HepG2 (cell line): ENCODE data around the gene INO80C. TPM values are rescaled to one million over a fixed set of nuclear protein-coding genes. Genes with fewer than 3 reads are reported as not detected.

Source experiments
- CHD2 ChIP-seq: IDR thresholded peaks from 2 replicates; pipeline ENCODE4 v1.6.1; 2011; ENCODE audit warnings: low read depth, low read length, improper control_type of control experiment
- ELF1 ChIP-seq: sonication (generic); formaldehyde crosslinking; IDR thresholded peaks from 2 replicates; pipeline ENCODE4 v1.4.0; 2020; ENCODE audit warnings: missing genetic modification reagents
- IRF2 ChIP-seq: IDR thresholded peaks from 2 replicates; pipeline ENCODE4 v1.6.1; 2018; ENCODE audit warnings: missing genetic modification reagents, missing compliant biosample characterization
- KAT7 ChIP-seq: IDR thresholded peaks from 2 replicates; pipeline ENCODE4 v1.6.1; 2018; ENCODE audit warnings: borderline replicate concordance, missing compliant biosample characterization
- LCORL ChIP-seq, 2 experiments: fragments of 450-650 bp in 1 of 2; sonication (generic) in 1 of 2; formaldehyde crosslinking in 1 of 2; IDR thresholded peaks; 2 replicates each; pipeline versions ENCODE4 v1.5.0 to v1.6.1; 2017 to 2020; ENCODE audit warnings: antibody characterized with exemption in 1 of 2, missing genetic modification reagents in 1 of 2
- RFXAP ChIP-seq: sonication (generic); formaldehyde crosslinking; IDR thresholded peaks from 2 replicates; pipeline ENCODE4 v1.4.0; 2020; ENCODE audit warnings: missing genetic modification reagents, borderline replicate concordance
- SPEN ChIP-seq: sonication (generic); formaldehyde crosslinking; IDR thresholded peaks from 2 replicates; pipeline ENCODE4 v1.5.1; 2020; ENCODE audit warnings: low read depth, mild to moderate bottlenecking, missing genetic modification reagents
- SRSF1 ChIP-seq: fragments of 200-400 bp; formaldehyde crosslinking; optimal IDR thresholded peaks from 2 replicates; pipeline ENCODE3; 2017; ENCODE audit warnings: mild to moderate bottlenecking, low read depth, low read length, moderate library complexity
- ZNF225 ChIP-seq: sonication (generic); formaldehyde crosslinking; IDR thresholded peaks from 2 replicates; pipeline ENCODE4 v1.4.0; 2020; ENCODE audit warnings: mild to moderate bottlenecking, missing genetic modification reagents
- ZNF282 ChIP-seq: fragments of 450-650 bp; IDR thresholded peaks from 2 replicates; pipeline ENCODE4 v1.6.1; 2018; ENCODE audit not compliant: partially characterized antibody
- ZNF34 ChIP-seq: sonication (generic); formaldehyde crosslinking; IDR thresholded peaks from 2 replicates; pipeline ENCODE4 v1.4.0; 2020; ENCODE audit warnings: mild to moderate bottlenecking, missing genetic modification reagents, borderline replicate concordance
- ZNF510 ChIP-seq: sonication (generic); formaldehyde crosslinking; IDR thresholded peaks from 2 replicates; pipeline ENCODE4 v1.4.0; 2020; ENCODE audit warnings: low read depth, mild to moderate bottlenecking, missing genetic modification reagents
- ZNF883 ChIP-seq: sonication (generic); formaldehyde crosslinking; IDR thresholded peaks from 2 replicates; pipeline ENCODE4 v1.5.1; 2020; ENCODE audit warnings: mild to moderate bottlenecking, missing genetic modification reagents; ENCODE audit errors: not compliant biosample characterization
- polyA plus RNA-seq, 8 experiments: library from polyadenylated mRNA; depleted of rRNA in 3 of 8; stranded (reverse) in 7 of 8; unstranded in 1 of 8; fragments of >200 nt; fragmentation: Illumina TruSeq in 4 of 8; extraction: Trizol in 4 of 8; gene quantifications; 2 replicates each; pipeline versions ENCODE4 v1.2.1 to v1.2.3, GENCODE V29; 2011 to 2016; ENCODE audit warnings: low read depth in 4 of 8, missing spikeins in 1 of 8, mixed read lengths in 1 of 8; ENCODE audit not compliant: insufficient read depth in 1 of 8
- total RNA-seq, 5 experiments: library from RNA; depleted of rRNA; stranded (reverse); fragments of >200 nt; fragmentation: Illumina TruSeq; extraction: Trizol; gene quantifications; 2 replicates each; pipeline ENCODE4 v1.2.3, GENCODE V29; 2016; ENCODE audit warnings: low read depth in 1 of 5
- TF ChIP-seq, protein P1 (sequence below): IDR thresholded peaks from 2 replicates; pipeline ENCODE4 v1.6.1; 2016; ENCODE audit warnings: missing compliant biosample characterization, missing genetic modification reagents, borderline replicate concordance
- TF ChIP-seq, protein P2 (sequence below): IDR thresholded peaks from 2 replicates; pipeline ENCODE4 v1.6.1; 2016; ENCODE audit warnings: low read depth, borderline replicate concordance
- TF ChIP-seq, protein P3 (sequence below): sonication (generic); formaldehyde crosslinking; IDR thresholded peaks from 2 replicates; pipeline ENCODE4 v1.5.0; 2020; ENCODE audit warnings: mild to moderate bottlenecking, missing genetic modification reagents
- TF ChIP-seq, protein P4 (sequence below): sonication (generic); formaldehyde crosslinking; IDR thresholded peaks from 2 replicates; pipeline ENCODE4 v1.8.0; 2022; ENCODE audit warnings: mild to moderate bottlenecking, missing genetic modification reagents
- TF ChIP-seq, protein P5 (sequence below): sonication (generic); formaldehyde crosslinking; IDR thresholded peaks from 2 replicates; pipeline ENCODE4 v1.4.0; 2020; ENCODE audit warnings: mild to moderate bottlenecking, missing genetic modification reagents

The INO80C gene
- total and polyA plus RNA-seq, 2 of the 13 experiments (the other 11 are each of a cell fraction or from before 2014, with no cell fraction given): 8.2 to 15.4 TPM

DNA sequence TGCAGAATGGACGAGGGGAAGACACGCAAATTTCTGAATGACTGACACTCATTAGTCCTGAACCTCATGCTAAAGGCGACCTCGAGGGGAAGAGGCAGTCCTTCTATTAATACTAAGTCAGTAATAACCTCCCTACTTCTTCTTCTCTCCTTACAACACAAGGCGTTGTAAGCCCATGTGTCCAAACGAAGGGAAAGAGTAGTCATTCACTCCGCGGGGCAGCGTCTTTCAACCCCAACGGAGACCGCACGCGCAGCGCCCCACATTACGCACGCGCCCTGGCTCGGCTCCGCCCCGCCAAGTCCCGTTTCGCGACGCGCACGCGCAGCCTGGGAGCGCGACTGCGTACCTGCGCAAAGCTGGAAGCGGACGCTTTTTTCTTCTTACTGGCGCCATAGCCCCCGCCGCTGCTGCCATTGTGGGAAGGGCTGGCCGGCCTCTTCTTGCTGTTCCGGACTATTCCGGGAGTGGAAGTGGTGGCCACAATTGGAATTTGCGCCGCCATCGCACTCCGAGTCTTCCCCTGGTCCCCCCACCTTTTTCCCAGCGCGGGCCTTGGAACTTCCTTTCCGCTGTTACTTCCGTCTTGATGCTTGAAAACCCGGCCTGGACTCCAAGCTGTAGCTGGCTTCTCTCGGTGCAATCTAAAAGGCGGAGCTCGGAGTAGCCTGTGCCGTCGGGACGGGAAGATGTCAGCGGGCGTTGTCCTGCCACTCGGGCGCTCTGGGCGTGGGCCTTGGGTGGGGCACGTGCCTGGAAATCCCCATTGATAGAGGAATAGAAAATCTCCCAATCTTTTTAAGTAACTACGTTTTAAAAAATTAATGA is at the start of gene INO80C (continued):
- TF ChIP-seq, protein P1, sequence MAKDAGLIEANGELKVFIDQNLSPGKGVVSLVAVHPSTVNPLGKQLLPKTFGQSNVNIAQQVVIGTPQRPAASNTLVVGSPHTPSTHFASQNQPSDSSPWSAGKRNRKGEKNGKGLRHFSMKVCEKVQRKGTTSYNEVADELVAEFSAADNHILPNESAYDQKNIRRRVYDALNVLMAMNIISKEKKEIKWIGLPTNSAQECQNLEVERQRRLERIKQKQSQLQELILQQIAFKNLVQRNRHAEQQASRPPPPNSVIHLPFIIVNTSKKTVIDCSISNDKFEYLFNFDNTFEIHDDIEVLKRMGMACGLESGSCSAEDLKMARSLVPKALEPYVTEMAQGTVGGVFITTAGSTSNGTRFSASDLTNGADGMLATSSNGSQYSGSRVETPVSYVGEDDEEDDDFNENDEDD: no peak; the same call in 1 of the 2 replicates
- no peak for TF ChIP-seq KAT7 (CRISPR knock-in tag)
- no peak for TF ChIP-seq SRSF1
- TF ChIP-seq, protein P2, sequence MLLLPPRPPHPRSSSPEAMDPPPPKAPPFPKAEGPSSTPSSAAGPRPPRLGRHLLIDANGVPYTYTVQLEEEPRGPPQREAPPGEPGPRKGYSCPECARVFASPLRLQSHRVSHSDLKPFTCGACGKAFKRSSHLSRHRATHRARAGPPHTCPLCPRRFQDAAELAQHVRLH (CRISPR knock-in tag): peak; percentile 93; the same call in 1 of the 2 replicates
- no peak for TF ChIP-seq ZNF34
- TF ChIP-seq ELF1 (CRISPR knock-in tag): peak; percentile 99
- peak; percentile 58 for TF ChIP-seq IRF2 (CRISPR knock-in tag)
- TF ChIP-seq, protein P3, sequence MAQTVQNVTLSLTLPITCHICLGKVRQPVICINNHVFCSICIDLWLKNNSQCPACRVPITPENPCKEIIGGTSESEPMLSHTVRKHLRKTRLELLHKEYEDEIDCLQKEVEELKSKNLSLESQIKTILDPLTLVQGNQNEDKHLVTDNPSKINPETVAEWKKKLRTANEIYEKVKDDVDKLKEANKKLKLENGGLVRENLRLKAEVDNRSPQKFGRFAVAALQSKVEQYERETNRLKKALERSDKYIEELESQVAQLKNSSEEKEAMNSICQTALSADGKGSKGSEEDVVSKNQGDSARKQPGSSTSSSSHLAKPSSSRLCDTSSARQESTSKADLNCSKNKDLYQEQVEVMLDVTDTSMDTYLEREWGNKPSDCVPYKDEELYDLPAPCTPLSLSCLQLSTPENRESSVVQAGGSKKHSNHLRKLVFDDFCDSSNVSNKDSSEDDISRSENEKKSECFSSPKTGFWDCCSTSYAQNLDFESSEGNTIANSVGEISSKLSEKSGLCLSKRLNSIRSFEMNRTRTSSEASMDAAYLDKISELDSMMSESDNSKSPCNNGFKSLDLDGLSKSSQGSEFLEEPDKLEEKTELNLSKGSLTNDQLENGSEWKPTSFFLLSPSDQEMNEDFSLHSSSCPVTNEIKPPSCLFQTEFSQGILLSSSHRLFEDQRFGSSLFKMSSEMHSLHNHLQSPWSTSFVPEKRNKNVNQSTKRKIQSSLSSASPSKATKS (CRISPR knock-in tag): 0 out of 2 replicates have a peak, but pooled peaks have one; percentile 53
- peak; percentile 73; the same call in 1 of the 2 replicates for TF ChIP-seq ZNF510
- no peak for TF ChIP-seq CHD2
- TF ChIP-seq ZNF883 (CRISPR knock-in tag): peak; percentile 79
- TF ChIP-seq LCORL (IDR thresholded peaks at IDR 0.05): no peak
- peak; percentile 37; the same call in 1 of the 2 replicates for TF ChIP-seq LCORL (CRISPR knock-in tag; IDR thresholded peaks at IDR 0.05)
- peak; percentile 81; the same call in 1 of the 2 replicates for TF ChIP-seq ZNF225 (CRISPR knock-in tag)
- TF ChIP-seq RFXAP (CRISPR knock-in tag): 0 out of 2 replicates have a peak, but pooled peaks have one; percentile 34
- TF ChIP-seq, protein P4, sequence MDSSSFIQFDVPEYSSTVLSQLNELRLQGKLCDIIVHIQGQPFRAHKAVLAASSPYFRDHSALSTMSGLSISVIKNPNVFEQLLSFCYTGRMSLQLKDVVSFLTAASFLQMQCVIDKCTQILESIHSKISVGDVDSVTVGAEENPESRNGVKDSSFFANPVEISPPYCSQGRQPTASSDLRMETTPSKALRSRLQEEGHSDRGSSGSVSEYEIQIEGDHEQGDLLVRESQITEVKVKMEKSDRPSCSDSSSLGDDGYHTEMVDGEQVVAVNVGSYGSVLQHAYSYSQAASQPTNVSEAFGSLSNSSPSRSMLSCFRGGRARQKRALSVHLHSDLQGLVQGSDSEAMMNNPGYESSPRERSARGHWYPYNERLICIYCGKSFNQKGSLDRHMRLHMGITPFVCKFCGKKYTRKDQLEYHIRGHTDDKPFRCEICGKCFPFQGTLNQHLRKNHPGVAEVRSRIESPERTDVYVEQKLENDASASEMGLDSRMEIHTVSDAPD (CRISPR knock-in tag): no peak
- TF ChIP-seq, protein P5, sequence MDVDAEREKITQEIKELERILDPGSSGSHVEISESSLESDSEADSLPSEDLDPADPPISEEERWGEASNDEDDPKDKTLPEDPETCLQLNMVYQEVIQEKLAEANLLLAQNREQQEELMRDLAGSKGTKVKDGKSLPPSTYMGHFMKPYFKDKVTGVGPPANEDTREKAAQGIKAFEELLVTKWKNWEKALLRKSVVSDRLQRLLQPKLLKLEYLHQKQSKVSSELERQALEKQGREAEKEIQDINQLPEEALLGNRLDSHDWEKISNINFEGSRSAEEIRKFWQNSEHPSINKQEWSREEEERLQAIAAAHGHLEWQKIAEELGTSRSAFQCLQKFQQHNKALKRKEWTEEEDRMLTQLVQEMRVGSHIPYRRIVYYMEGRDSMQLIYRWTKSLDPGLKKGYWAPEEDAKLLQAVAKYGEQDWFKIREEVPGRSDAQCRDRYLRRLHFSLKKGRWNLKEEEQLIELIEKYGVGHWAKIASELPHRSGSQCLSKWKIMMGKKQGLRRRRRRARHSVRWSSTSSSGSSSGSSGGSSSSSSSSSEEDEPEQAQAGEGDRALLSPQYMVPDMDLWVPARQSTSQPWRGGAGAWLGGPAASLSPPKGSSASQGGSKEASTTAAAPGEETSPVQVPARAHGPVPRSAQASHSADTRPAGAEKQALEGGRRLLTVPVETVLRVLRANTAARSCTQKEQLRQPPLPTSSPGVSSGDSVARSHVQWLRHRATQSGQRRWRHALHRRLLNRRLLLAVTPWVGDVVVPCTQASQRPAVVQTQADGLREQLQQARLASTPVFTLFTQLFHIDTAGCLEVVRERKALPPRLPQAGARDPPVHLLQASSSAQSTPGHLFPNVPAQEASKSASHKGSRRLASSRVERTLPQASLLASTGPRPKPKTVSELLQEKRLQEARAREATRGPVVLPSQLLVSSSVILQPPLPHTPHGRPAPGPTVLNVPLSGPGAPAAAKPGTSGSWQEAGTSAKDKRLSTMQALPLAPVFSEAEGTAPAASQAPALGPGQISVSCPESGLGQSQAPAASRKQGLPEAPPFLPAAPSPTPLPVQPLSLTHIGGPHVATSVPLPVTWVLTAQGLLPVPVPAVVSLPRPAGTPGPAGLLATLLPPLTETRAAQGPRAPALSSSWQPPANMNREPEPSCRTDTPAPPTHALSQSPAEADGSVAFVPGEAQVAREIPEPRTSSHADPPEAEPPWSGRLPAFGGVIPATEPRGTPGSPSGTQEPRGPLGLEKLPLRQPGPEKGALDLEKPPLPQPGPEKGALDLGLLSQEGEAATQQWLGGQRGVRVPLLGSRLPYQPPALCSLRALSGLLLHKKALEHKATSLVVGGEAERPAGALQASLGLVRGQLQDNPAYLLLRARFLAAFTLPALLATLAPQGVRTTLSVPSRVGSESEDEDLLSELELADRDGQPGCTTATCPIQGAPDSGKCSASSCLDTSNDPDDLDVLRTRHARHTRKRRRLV (CRISPR knock-in tag): peak; percentile 52; the same call in 1 of the 2 replicates
- TF ChIP-seq ZNF282: no peak
- peak; percentile 87 for TF ChIP-seq SPEN (CRISPR knock-in tag)
